H1 (cell line): ENCODE measurements around the gene ERCC3. TPM values are rescaled to one million over a fixed set of nuclear protein-coding genes. Genes with fewer than 3 reads are reported as not detected.
"Not testable (repeated sequence)": the region's sequence is repeated elsewhere in the genome, so short reads cannot be mapped to it uniquely, and the experiment has no call there.

Experiments
- CTCF ChIA-PET: fragments of 300-600 bp; sonication (Branson Sonifier 250); formaldehyde crosslinking; loops from one replicate; lab custom pipeline; 2021; ENCODE audit not compliant: partially characterized antibody; lab: Charles Lee
- POLR2A ChIA-PET: fragments of 300-600 bp; sonication (Branson Sonifier 250); formaldehyde crosslinking; loops from one replicate; lab custom pipeline; 2021; ENCODE audit warnings: inconsistent platforms; ENCODE audit not compliant: partially characterized antibody; lab: Charles Lee
- DNase-seq, 2 experiments: peaks; one replicate each; pipeline versions ENCODE4 v3.0.0 to v3.0.0-alpha.2; 2010 to 2022; ENCODE audit warnings: low spot score in 2 of 2, low read depth in 1 of 2, mixed read lengths in 1 of 2
- FAIRE-seq: peaks from 2 replicates; lab custom pipeline; 2011; peaks lifted over from hg19 to GRCh38; lab: Jason Lieb, UNC
- H2AFZ ChIP-seq: 2 replicates; pipeline ENCODE4 v1.8.1; 2012; ENCODE audit warnings: low read length, inconsistent platforms
- H2AK5ac ChIP-seq: 2 replicates; pipeline ENCODE4 v1.6.1; 2013; ENCODE audit warnings: low read depth, low read length
- H2BK120ac ChIP-seq: replicated peaks from 2 replicates; pipeline ENCODE3; 2013; ENCODE audit warnings: low read depth, low read length, inconsistent platforms
- H2BK12ac ChIP-seq: 2 replicates; pipeline ENCODE4 v1.6.1; 2013; ENCODE audit warnings: low read depth, low read length
- H2BK15ac ChIP-seq: 2 replicates; pipeline ENCODE4 v1.6.1; 2013; ENCODE audit warnings: low read length
- H2BK20ac ChIP-seq: 2 replicates; pipeline ENCODE4 v1.6.1; 2013; ENCODE audit warnings: low read length
- H2BK5ac ChIP-seq: 2 replicates; pipeline ENCODE4 v1.6.1; 2013; ENCODE audit warnings: low read depth, low read length
- H3K14ac ChIP-seq: 2 replicates; pipeline ENCODE4 v1.6.1; 2013; ENCODE audit warnings: inconsistent platforms; ENCODE audit not compliant: insufficient read length
- H3K18ac ChIP-seq: 2 replicates; pipeline ENCODE4 v1.6.1; 2013; ENCODE audit warnings: low read length; ENCODE audit errors: extremely low read depth
- H3K23ac ChIP-seq: 2 replicates; pipeline ENCODE4 v1.6.1; 2013; ENCODE audit warnings: inconsistent platforms; ENCODE audit not compliant: insufficient read length
- H3K23me2 ChIP-seq: 2 replicates; pipeline ENCODE4 v1.6.1; 2013; ENCODE audit warnings: low read depth, low read length
- H3K27ac ChIP-seq: 2 replicates; pipeline ENCODE4 v1.6.1; 2011; ENCODE audit warnings: low read depth, low read length, inconsistent platforms
- H3K27me3 ChIP-seq, 4 experiments: replicated peaks in 1 of 4; 1 replicate in 1 of 4; 2 replicates in 3 of 4; pipeline versions ENCODE4 v1.6.1 to v1.8.1; 2011 to 2013; ENCODE audit warnings: low read length in 3 of 4, mild to moderate bottlenecking in 3 of 4, inconsistent platforms in 2 of 4, mixed read lengths in 2 of 4, moderate library complexity in 1 of 4; ENCODE audit not compliant: control insufficient read depth in 3 of 4, insufficient read depth in 3 of 4; ENCODE audit errors: extremely low read depth in 1 of 4
- H3K36me3 ChIP-seq, 4 experiments: 2 replicates each; pipeline versions ENCODE4 v1.6.1 to v1.8.1; 2011 to 2013; ENCODE audit warnings: mild to moderate bottlenecking in 4 of 4, low read length in 3 of 4, moderate library complexity in 2 of 4, control low read depth in 1 of 4, inconsistent platforms in 1 of 4; ENCODE audit not compliant: insufficient read depth in 4 of 4, control insufficient read depth in 2 of 4
- H3K4ac ChIP-seq: replicated peaks from 2 replicates; pipeline ENCODE3; 2013; ENCODE audit warnings: low read length, low read depth, mixed read lengths, inconsistent platforms; ENCODE audit not compliant: insufficient read length
- H3K4me1 ChIP-seq, 4 experiments: replicated peaks in 1 of 4; 1 replicate in 1 of 4; 2 replicates in 3 of 4; pipeline versions ENCODE4 v1.6.1 to v1.8.1; 2011 to 2013; ENCODE audit warnings: low read length in 3 of 4, inconsistent platforms in 2 of 4, mixed read lengths in 1 of 4; ENCODE audit not compliant: insufficient read depth in 4 of 4, control insufficient read depth in 3 of 4
- H3K4me2 ChIP-seq, 2 experiments: 2 replicates each; pipeline versions ENCODE4 v1.6.1 to v1.8.1; 2011 to 2013; ENCODE audit warnings: low read depth in 2 of 2, low read length in 2 of 2, control low read depth in 1 of 2, inconsistent platforms in 1 of 2, mild to moderate bottlenecking in 1 of 2; ENCODE audit not compliant: insufficient read depth in 1 of 2
- H3K4me3 ChIP-seq, 4 experiments: fragments of 200-600, 300-600 bp in 1 of 4; sonication (generic), shearing (Covaris generic), sonication (Bioruptor Twin) in 1 of 4; 2 replicates each; pipeline versions ENCODE4 v1.5.1 to v1.8.1; 2011 to 2016; ENCODE audit warnings: low read length in 4 of 4, low read depth in 3 of 4, control low read depth in 2 of 4, inconsistent platforms in 2 of 4, mild to moderate bottlenecking in 2 of 4, mixed read lengths in 1 of 4, moderate library complexity in 1 of 4; ENCODE audit not compliant: insufficient read depth in 2 of 4; ENCODE audit errors: extremely low read depth in 1 of 4
- H3K56ac ChIP-seq: replicated peaks from 2 replicates; pipeline ENCODE3; 2013; ENCODE audit warnings: low read depth, mild to moderate bottlenecking, mixed read lengths, low read length, inconsistent platforms; ENCODE audit not compliant: insufficient read length
- H3K79me1 ChIP-seq: 2 replicates; pipeline ENCODE4 v1.6.1; 2013; ENCODE audit warnings: low read depth, low read length, control low read depth
- H3K79me2 ChIP-seq, 2 experiments: 2 replicates each; pipeline versions ENCODE4 v1.6.1 to v1.8.1; 2012 to 2013; ENCODE audit warnings: low read length in 2 of 2, mild to moderate bottlenecking in 2 of 2, inconsistent platforms in 1 of 2; ENCODE audit not compliant: insufficient read depth in 2 of 2, control insufficient read depth in 1 of 2
- H3K9ac ChIP-seq, 4 experiments: replicated peaks in 1 of 4; 1 replicate in 1 of 4; 2 replicates in 3 of 4; pipeline versions ENCODE4 v1.6.1 to v1.8.1; 2011 to 2013; ENCODE audit warnings: low read depth in 3 of 4, low read length in 3 of 4, control low read depth in 2 of 4, mild to moderate bottlenecking in 2 of 4, moderate library complexity in 2 of 4, inconsistent platforms in 1 of 4; ENCODE audit errors: extremely low read depth in 1 of 4
- H3K9me3 ChIP-seq, 2 experiments: 2 replicates each; pipeline versions ENCODE4 v1.6.1 to v1.8.1; 2012 to 2013; ENCODE audit warnings: mild to moderate bottlenecking in 2 of 2, moderate library complexity in 2 of 2, control low read depth in 1 of 2, inconsistent platforms in 1 of 2, low read depth in 1 of 2, low read length in 1 of 2, mixed read lengths in 1 of 2; ENCODE audit not compliant: insufficient read depth in 2 of 2
- H4K20me1 ChIP-seq, 2 experiments: replicated peaks in 1 of 2; 2 replicates each; pipeline versions ENCODE3 to v1.8.1; 2011 to 2013; ENCODE audit warnings: inconsistent platforms in 2 of 2, low read length in 2 of 2, mild to moderate bottlenecking in 1 of 2; ENCODE audit not compliant: insufficient read depth in 2 of 2, control insufficient read depth in 1 of 2
- H4K5ac ChIP-seq: 2 replicates; pipeline ENCODE4 v1.6.1; 2013; ENCODE audit warnings: low read length, low read depth, mixed read lengths, inconsistent platforms; ENCODE audit not compliant: insufficient read length
- H4K8ac ChIP-seq: 2 replicates; pipeline ENCODE4 v1.8.0; 2013; ENCODE audit warnings: mild to moderate bottlenecking, moderate library complexity, low read length, inconsistent platforms; ENCODE audit not compliant: insufficient read depth; ENCODE audit errors: extremely low read depth
- H4K91ac ChIP-seq: replicated peaks from 2 replicates; pipeline ENCODE3; 2013; ENCODE audit warnings: low read length, mixed read lengths, inconsistent platforms; ENCODE audit not compliant: insufficient read length
- WGBS, 2 experiments: shearing (Covaris generic) in 1 of 2; methylation state at CpG; one replicate each; pipeline versions ENCODE4 v1.1.6 to v1.1.7; 2013 to 2015; ENCODE audit warnings: low lambda C conversion rate in 2 of 2, mixed read lengths in 2 of 2, inconsistent platforms in 1 of 2, low coverage in 1 of 2, missing lambda C conversion rate in 1 of 2; ENCODE audit not compliant: insufficient replicate concordance in 2 of 2, insufficient coverage in 1 of 2, insufficient read length in 1 of 2; ENCODE audit errors: extremely low coverage in 1 of 2, missing lambda C conversion rate in 1 of 2; 5-methylcytosine and 5-hydroxymethylcytosine counted together
- polyA plus RNA-seq, 7 experiments: library from polyadenylated mRNA; depleted of rRNA in 3 of 7; stranded (reverse) in 5 of 7; unstranded in 2 of 7; fragments of >200 nt in 5 of 7; fragments of 200-250 nt in 2 of 7; gene quantifications; 1 replicate in 5 of 7; 2 replicates in 1 of 7; 4 replicates in 1 of 7; pipeline versions ENCODE4 v1.2.1 to v1.2.3, GENCODE V29; 2011 to 2013; ENCODE audit warnings: missing spikeins in 2 of 7, mixed read lengths in 2 of 7
- total RNA-seq: library from RNA; stranded (reverse); fragmentation: NEBNext Ultra II Directional; extraction: Animal tissue kit (Norgen Biotek cat#: 25700); gene quantifications from 2 replicates; pipeline ENCODE4 v1.2.1, GENCODE V29; 2021

The ERCC3 gene
- total and polyA plus RNA-seq, 2 of the 8 experiments (the other 6 are each of a cell fraction or from before 2014, with no cell fraction given): 41.8 to 48.9 TPM

DNA sequence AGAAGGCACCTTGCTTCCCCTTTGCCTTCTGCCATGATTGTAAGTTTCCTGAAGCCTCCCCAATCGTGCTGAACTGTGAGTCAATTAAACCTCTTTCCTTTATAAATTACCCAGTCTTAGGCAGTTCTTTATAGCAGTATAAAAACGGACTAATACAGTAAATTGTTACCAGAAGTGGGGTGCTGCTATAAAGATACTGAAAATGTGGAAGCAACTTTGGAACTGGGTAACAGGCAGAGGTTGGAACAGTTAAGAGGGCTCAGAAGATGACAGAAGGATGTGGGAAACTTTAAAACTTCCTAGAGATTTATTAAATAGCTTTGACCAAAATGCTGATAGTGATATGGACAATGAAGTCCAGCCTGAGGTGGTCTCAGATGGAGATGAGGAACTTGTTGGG, 56.2 kb downstream of the ERCC3 start:
- H3K4ac ChIP-seq, H2BK120ac ChIP-seq, H3K27me3 ChIP-seq, H2BK5ac ChIP-seq, H3K56ac ChIP-seq, H4K5ac ChIP-seq, H3K18ac ChIP-seq, H2AFZ ChIP-seq, H2BK20ac ChIP-seq, H3K9ac ChIP-seq, H3K4me1 ChIP-seq, H3K9me3 ChIP-seq, H4K91ac ChIP-seq, H3K79me2 ChIP-seq, H3K14ac ChIP-seq, H3K4me3 ChIP-seq, H3K36me3 ChIP-seq, H4K20me1 ChIP-seq, H3K23me2 ChIP-seq, H3K4me2 ChIP-seq, H3K23ac ChIP-seq, H2BK15ac ChIP-seq, FAIRE-seq, H4K8ac ChIP-seq, H2BK12ac ChIP-seq, H3K79me1 ChIP-seq, DNase-seq, H2AK5ac ChIP-seq, H3K27ac ChIP-seq, POLR2A ChIA-PET: not testable (repeated sequence)
- CTCF ChIA-PET: interaction anchor here (0.7 to 2.3 kb wide), 4 partner anchors 17 to 161 kb away, joined by 3 to 6 read pairs (median 4); no protein-coding TSS in a partner anchor
- WGBS, 2 experiments: 73% methylated on average over 2 of the region's 2 CpGs; no CpG with 5 or more reads in 1 of the 2 experiments
